ENCODE measurements around the gene CEP85L. TPM values are rescaled to one million over a fixed set of nuclear protein-coding genes. Genes with fewer than 3 reads are reported as not detected.

The CEP85L gene
- total RNA-seq, 1 donor from 2014 or later = 22.2 TPM

DNA sequence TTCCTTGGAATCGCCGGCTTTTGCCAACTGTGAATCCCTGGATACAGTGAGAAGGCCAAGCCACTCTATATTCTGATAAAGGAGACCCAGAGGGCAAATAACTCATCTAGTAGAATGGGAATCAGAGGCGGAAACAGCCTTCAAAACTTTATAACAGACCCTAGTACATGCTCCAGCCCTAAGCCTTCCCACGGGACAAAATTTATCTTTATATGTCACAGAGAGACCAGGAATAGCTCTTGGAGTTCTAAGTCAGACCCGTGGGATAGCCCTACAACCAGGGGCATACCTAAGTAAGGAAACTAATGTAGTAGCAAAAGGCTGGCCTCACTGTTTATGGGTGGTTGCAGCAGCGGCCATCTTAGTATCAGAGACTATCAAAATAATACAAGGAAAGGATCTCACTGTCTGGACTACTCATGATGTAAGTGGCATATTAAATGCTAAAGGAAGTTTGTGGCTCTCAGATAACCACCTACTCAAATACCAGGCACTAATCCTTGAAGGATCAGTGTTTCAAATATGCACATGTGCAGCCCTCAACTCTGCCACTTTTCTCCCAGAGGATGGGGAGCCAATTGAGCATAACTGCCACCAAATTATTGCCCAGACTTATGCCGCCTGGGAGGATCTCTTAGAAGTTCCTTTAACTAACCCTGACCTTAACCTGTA is 29.5 kb downstream of the CEP85L start:
- DNase-seq (ENCODE audit: low spot score) = no peak
- H3K27ac Mint-ChIP-seq (ENCODE audit: unreplicated experiment) = no peak overlapping the region
- no peaks in the 10 kb centered on the region for H3K27me3 Mint-ChIP-seq (ENCODE audit: unreplicated experiment)

DNA sequence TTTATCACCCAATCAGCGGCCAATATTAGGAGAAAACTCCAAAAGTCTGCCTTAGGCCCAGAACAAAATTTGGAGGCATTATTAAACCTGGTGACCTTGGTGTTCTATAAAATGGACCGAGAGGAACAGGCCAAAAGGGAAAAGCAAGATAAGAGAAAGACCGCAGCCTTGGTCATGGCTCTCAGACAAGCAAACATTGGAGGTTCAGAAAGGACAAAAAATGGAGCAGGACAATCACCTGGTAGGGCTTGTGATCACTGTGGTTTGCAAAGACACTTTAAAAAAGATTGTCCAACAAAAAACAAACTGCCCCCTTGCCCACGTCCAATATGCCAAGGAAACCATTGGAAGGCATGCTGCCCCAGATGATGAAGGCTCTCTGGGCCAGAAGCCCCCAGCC is 31.2 kb downstream of the CEP85L start:
- Mint-ChIP-seq H3K4me1 (ENCODE audit: unreplicated experiment) (peaks cover 3% of the 10 kb centered on the region), H3K27ac (ENCODE audit: unreplicated experiment) (no peak overlapping the region), H3K4me3 (ENCODE audit: unreplicated experiment) (no peak overlapping the region), H3K27me3 (ENCODE audit: unreplicated experiment) (peaks cover 3% of the 10 kb centered on the region), H3K36me3 (ENCODE audit: low read depth, unreplicated experiment) (peaks cover 10% of the 10 kb centered on the region), H3K9me3 (ENCODE audit: unreplicated experiment) (no peaks in the 10 kb centered on the region)
- DNase-seq (ENCODE audit: low spot score) = no peak
- TF ChIP-seq, protein P1, sequence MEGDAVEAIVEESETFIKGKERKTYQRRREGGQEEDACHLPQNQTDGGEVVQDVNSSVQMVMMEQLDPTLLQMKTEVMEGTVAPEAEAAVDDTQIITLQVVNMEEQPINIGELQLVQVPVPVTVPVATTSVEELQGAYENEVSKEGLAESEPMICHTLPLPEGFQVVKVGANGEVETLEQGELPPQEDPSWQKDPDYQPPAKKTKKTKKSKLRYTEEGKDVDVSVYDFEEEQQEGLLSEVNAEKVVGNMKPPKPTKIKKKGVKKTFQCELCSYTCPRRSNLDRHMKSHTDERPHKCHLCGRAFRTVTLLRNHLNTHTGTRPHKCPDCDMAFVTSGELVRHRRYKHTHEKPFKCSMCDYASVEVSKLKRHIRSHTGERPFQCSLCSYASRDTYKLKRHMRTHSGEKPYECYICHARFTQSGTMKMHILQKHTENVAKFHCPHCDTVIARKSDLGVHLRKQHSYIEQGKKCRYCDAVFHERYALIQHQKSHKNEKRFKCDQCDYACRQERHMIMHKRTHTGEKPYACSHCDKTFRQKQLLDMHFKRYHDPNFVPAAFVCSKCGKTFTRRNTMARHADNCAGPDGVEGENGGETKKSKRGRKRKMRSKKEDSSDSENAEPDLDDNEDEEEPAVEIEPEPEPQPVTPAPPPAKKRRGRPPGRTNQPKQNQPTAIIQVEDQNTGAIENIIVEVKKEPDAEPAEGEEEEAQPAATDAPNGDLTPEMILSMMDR (IDR thresholded peaks at IDR 0.05; ENCODE audit: unreplicated experiment) = no peak

More for the DNA sequence above, 29.5 kb downstream of the CEP85L start:
- Mint-ChIP-seq H3K4me1 (ENCODE audit: unreplicated experiment) (peaks cover 3% of the 10 kb centered on the region), H3K4me3 (ENCODE audit: unreplicated experiment) (no peak overlapping the region), H3K9me3 (ENCODE audit: unreplicated experiment) (peaks cover 4% of the 10 kb centered on the region), H3K36me3 (ENCODE audit: low read depth, unreplicated experiment) (peaks cover 19% of the 10 kb centered on the region)
- TF ChIP-seq, protein P1 (IDR thresholded peaks at IDR 0.05; ENCODE audit: unreplicated experiment) = no peak

DNA sequence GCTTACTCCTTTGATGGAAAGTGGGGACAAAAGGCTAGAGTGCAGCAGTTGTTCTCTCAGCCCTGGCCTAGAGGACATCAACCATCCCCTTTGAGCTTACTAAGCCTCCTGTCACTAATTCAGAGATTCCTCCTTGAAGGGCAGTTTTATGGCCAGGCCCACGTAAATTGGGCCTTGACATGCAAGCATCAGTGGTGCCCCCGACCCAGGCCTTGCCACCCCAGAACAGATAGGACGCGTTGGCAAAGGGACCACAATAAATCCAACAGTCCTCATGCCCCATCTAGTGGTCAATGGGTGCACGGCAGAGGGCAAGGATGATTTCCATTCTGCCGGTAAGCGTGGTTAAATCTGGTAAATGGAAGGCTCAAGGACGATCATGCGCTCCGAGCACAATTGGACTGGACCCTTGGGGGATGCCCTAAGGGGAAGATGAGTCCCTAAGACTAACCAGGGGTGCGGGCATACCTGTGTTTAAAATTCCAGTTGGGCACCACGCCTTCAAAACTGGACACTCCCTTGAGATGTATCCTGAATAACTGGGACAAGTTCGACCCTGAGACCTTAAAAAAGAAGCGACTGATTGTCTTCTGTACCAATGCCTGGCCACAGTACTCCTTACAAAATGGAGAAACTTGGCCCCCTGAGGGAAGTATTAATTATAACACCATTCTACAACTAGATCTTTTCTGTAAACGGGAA is 32.6 kb downstream of the CEP85L start:
- H3K27ac Mint-ChIP-seq (ENCODE audit: unreplicated experiment) = no peak overlapping the region
- peaks cover 3% of the 10 kb centered on the region for H3K4me1 Mint-ChIP-seq (ENCODE audit: unreplicated experiment)
- H3K36me3 Mint-ChIP-seq (ENCODE audit: low read depth, unreplicated experiment) = no peaks in the 10 kb centered on the region
- peaks cover 3% of the 10 kb centered on the region for H3K27me3 Mint-ChIP-seq (ENCODE audit: unreplicated experiment)
- H3K4me3 Mint-ChIP-seq (ENCODE audit: unreplicated experiment) = no peak overlapping the region
- TF ChIP-seq, protein P1 (IDR thresholded peaks at IDR 0.05; ENCODE audit: unreplicated experiment) = peak; percentile 81
- peak; percentile 63 for DNase-seq (ENCODE audit: low spot score)
- no peaks in the 10 kb centered on the region for H3K9me3 Mint-ChIP-seq (ENCODE audit: unreplicated experiment)

DNA sequence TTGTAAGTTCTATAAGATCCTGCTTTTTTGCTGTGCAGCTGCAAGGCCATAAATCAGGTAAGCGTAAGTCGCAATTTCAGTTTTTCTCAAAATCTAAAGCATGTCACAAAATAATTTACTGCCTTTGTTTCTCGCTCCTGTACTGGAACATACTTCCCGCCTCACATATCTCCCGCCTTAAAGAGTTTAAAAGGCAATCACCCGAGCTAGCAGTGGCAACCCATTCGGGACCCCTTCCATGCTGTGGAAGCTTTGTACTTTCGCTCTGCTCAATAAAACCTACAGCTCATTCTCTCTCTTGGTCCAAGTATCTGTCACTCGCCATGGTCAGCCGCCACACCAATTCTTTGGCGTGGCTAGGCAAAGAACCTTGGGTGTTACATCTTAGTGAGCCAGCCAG is 34.0 kb downstream of the CEP85L start:
- TF ChIP-seq, protein P1 (IDR thresholded peaks at IDR 0.05; ENCODE audit: unreplicated experiment) = no peak
- Mint-ChIP-seq H3K4me1 (ENCODE audit: unreplicated experiment) (peaks cover 3% of the 10 kb centered on the region), H3K36me3 (ENCODE audit: low read depth, unreplicated experiment) (no peaks in the 10 kb centered on the region), H3K9me3 (ENCODE audit: unreplicated experiment) (no peaks in the 10 kb centered on the region), H3K27me3 (ENCODE audit: unreplicated experiment) (peaks cover 5% of the 10 kb centered on the region), H3K4me3 (ENCODE audit: unreplicated experiment) (no peak overlapping the region), H3K27ac (ENCODE audit: unreplicated experiment) (no peak overlapping the region)
- DNase-seq (ENCODE audit: low spot score) = no peak

DNA sequence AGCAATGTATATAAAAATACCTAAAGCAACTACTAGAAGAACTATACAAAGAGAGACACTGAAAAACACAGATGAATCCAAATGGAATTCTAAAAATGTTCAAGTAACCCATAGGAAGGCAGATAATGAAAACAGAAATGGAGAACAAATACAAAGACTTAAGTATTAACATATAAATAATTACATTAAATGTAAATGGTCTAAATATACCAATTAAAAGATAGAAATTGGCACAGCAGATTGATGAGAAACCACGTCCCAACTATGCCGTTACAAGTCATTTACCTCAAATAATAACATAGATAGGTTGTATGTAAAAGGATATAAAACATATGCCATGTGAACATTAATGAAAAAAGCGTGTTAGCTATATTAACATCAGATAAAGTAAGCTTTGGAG is 40.1 kb downstream of the CEP85L start:
- H3K27ac Mint-ChIP-seq (ENCODE audit: unreplicated experiment) = no peak overlapping the region
- H3K27me3 Mint-ChIP-seq (ENCODE audit: unreplicated experiment) = peaks cover 4% of the 10 kb centered on the region
- peaks cover 6% of the 10 kb centered on the region for H3K4me1 Mint-ChIP-seq (ENCODE audit: unreplicated experiment)
- no peak for DNase-seq (ENCODE audit: low spot score)
- no peaks in the 10 kb centered on the region for H3K9me3 Mint-ChIP-seq (ENCODE audit: unreplicated experiment)
- TF ChIP-seq, protein P1 (IDR thresholded peaks at IDR 0.05; ENCODE audit: unreplicated experiment) = no peak
- peaks cover 3% of the 10 kb centered on the region for H3K36me3 Mint-ChIP-seq (ENCODE audit: low read depth, unreplicated experiment)
- H3K4me3 Mint-ChIP-seq (ENCODE audit: unreplicated experiment) = no peak overlapping the region
